A549 (cell line): Measurements from ENCODE around the gene PITPNM2. TPM values are rescaled to one million over a fixed set of nuclear protein-coding genes. Genes with fewer than 3 reads are reported as not detected.
"Not testable (repeated sequence)": the region's sequence is repeated elsewhere in the genome, so short reads cannot be mapped to it uniquely, and the experiment has no call there.

Source experiments
- ATAC-seq, 2 experiments: fragments of 200-7000 bp in 1 of 2; fragments of >200 bp in 1 of 2; cut with Nextera tagmentation in 1 of 2; cut with Tn5 transposase in 1 of 2; 3 replicates each; pipeline versions ENCODE4 v1.8.0 to v1.9.1; 2018 to 2020; ENCODE audit warnings: mild to moderate bottlenecking in 1 of 2, moderate library complexity in 1 of 2
- CTCF ChIA-PET: fragments of 300-600 bp; sonication (Branson Sonifier 250); formaldehyde crosslinking; extraction: SDS; loops from one replicate; lab custom pipeline; 2021; ENCODE audit warnings: antibody characterized with exemption, inconsistent platforms; lab: Yijun Ruan, JAX
- POLR2A ChIA-PET: fragments of 350-600 bp; formaldehyde crosslinking; extraction: SDS; loops from one replicate; lab custom pipeline; 2021; ENCODE audit warnings: antibody characterized with exemption, inconsistent platforms; lab: Yijun Ruan, JAX
- DNase-seq, 2 experiments: peaks; one replicate each; pipeline versions ENCODE4 v3.0.0 to v3.0.0-alpha.2; 2011 to 2016; ENCODE audit warnings: low read depth in 1 of 2, low spot score in 1 of 2
- FAIRE-seq: peaks from 2 replicates; lab custom pipeline; 2011; peaks lifted over from hg19 to GRCh38; lab: Jason Lieb, UNC
- H3K27ac ChIP-seq, 2 experiments: fragments of >200 bp; sonication (Bioruptor Twin); formaldehyde crosslinking; 3 replicates each; pipeline ENCODE4 v1.5.1; 2016 to 2017
- H3K4me1 ChIP-seq: fragments of >200 bp; sonication (Bioruptor Twin); formaldehyde crosslinking; 3 replicates; pipeline ENCODE4 v1.6.1; 2016
- H3K4me2 ChIP-seq: fragments of >200 bp; sonication (Bioruptor Twin); formaldehyde crosslinking; 3 replicates; pipeline ENCODE4 v1.6.1; 2016
- H3K4me3 ChIP-seq: fragments of >200 bp; sonication (Bioruptor Twin); formaldehyde crosslinking; 3 replicates; pipeline ENCODE4 v1.5.1; 2016
- H3K9me3 ChIP-seq: fragments of >200 bp; sonication (Bioruptor Twin); formaldehyde crosslinking; 3 replicates; pipeline ENCODE4 v1.6.1; 2016
- CEBPB ChIP-seq, 2 experiments: fragments of >200 bp in 1 of 2; sonication (Bioruptor Twin) in 1 of 2; formaldehyde crosslinking in 1 of 2; IDR thresholded peaks; 2 replicates each; pipeline ENCODE4 v1.6.1; 2012 to 2016
- CHD4 ChIP-seq: fragments of 200-600 bp; sonication (generic); IDR thresholded peaks from 2 replicates; pipeline ENCODE4 v1.6.1; 2016; ENCODE audit warnings: antibody characterized with exemption, mild to moderate bottlenecking, borderline replicate concordance
- EP300 ChIP-seq, 2 experiments: fragments of >200 bp; sonication (Bioruptor Twin); formaldehyde crosslinking; IDR thresholded peaks; 2 replicates in 1 of 2; 3 replicates in 1 of 2; pipeline ENCODE4 v1.6.1; 2016 to 2017
- GATA3 ChIP-seq: IDR thresholded peaks from 2 replicates; pipeline ENCODE4 v1.6.1; 2012; ENCODE audit warnings: borderline replicate concordance
- HEYL ChIP-seq: fragments of 250-450 bp; sonication (Bioruptor Pico); IDR thresholded peaks from 2 replicates; pipeline ENCODE4 v1.8.0; 2021; ENCODE audit warnings: mild to moderate bottlenecking, moderate library complexity
- MAZ ChIP-seq: fragments of 150-350 bp; IDR thresholded peaks from 2 replicates; pipeline ENCODE4 v1.6.1; 2014; ENCODE audit warnings: antibody characterized with exemption, low read depth, low read length, borderline replicate concordance
- POLR2AphosphoS2 ChIP-seq: conservative IDR thresholded peaks from 2 replicates; pipeline ENCODE4 v1.6.1; 2012; ENCODE audit warnings: low read length, improper control_type of control experiment, inconsistent platforms
- SMC3 ChIP-seq: fragments of >200 bp; sonication (Bioruptor Twin); formaldehyde crosslinking; IDR thresholded peaks from 3 replicates; pipeline ENCODE4 v1.6.1; 2018; ENCODE audit warnings: inconsistent platforms
- TFCP2L1 ChIP-seq: fragments of 250-450 bp; sonication (Bioruptor Pico); IDR thresholded peaks from 2 replicates; pipeline ENCODE4 v1.5.0; 2021; ENCODE audit warnings: mild to moderate bottlenecking
- TP53 ChIP-seq: fragments of 250-450 bp; sonication (Bioruptor Pico); IDR thresholded peaks from 2 replicates; pipeline ENCODE4 v1.5.0; 2021; ENCODE audit warnings: mild to moderate bottlenecking, moderate library complexity
- ZNF302 ChIP-seq: fragments of 250-450 bp; sonication (Bioruptor Pico); IDR thresholded peaks from 2 replicates; pipeline ENCODE4 v1.9.0; 2021; ENCODE audit warnings: inconsistent platforms, mild to moderate bottlenecking, moderate library complexity
- WGBS: methylation state at CpG from one replicate; pipeline ENCODE4 v1.1.6; 2017; ENCODE audit errors: missing lambda C conversion rate; 5-methylcytosine and 5-hydroxymethylcytosine counted together
- polyA plus RNA-seq, 4 experiments: library from polyadenylated mRNA; depleted of rRNA in 3 of 4; stranded (reverse); fragments of >200 nt; fragmentation: RNase III in 1 of 4; extraction: RNeasy Plus Mini Kit Qiagen cat#74134 plus additional on column Dnase treatment in 1 of 4; gene quantifications; 2 replicates in 3 of 4; 3 replicates in 1 of 4; pipeline ENCODE4 v1.2.3, GENCODE V29; 2011 to 2017
- TF ChIP-seq, protein P1 (sequence below): fragments of >200 bp; sonication (Bioruptor Twin); formaldehyde crosslinking; IDR thresholded peaks from 3 replicates; pipeline ENCODE4 v1.5.1; 2016
- TF ChIP-seq, protein P2 (sequence below): fragments of 250-450 bp; sonication (Bioruptor Pico); IDR thresholded peaks from 2 replicates; pipeline ENCODE4 v1.5.0; 2020; ENCODE audit warnings: low read depth, mild to moderate bottlenecking, moderate library complexity
- TF ChIP-seq, protein P3 (sequence below): fragments of 450-650 bp; IDR thresholded peaks from 2 replicates; pipeline ENCODE4 v1.6.1; 2014; ENCODE audit warnings: antibody characterized with exemption
- TF ChIP-seq, protein P4 (sequence below): fragments of >200 bp; sonication (Bioruptor Twin); formaldehyde crosslinking; IDR thresholded peaks from 3 replicates; pipeline ENCODE4 v1.6.1; 2016
- TF ChIP-seq, protein P5 (sequence below): fragments of 250-450 bp; sonication (Bioruptor Pico); IDR thresholded peaks from 2 replicates; pipeline ENCODE4 v1.5.0; 2021; ENCODE audit warnings: mild to moderate bottlenecking, moderate library complexity, borderline replicate concordance

PITPNM2 gene
- polyA plus RNA-seq, 2 of the 4 experiments (the other 2 are of a cell fraction): 2.6 to 13.6 TPM

DNA sequence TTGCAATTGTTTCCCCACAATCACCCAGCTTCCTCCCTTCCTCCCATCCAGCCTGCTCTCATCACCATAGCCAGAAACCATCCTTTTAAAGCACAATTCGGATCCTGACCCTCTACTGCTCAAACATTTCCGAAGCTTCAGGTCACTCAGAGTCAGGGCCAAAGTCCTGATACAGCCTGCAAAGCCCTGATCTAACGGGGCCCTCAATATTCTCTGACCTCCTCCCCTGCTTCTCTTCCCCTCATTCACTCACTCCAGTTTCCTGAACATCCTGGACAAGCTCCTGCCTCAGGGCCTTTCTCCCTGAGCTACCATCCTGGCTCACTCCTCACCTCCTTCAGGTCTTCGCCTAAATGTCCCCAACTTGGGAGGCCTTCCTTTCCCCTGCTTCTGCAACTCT, 46.1 kb downstream of the PITPNM2 start (continued):
- TF ChIP-seq, protein P1, sequence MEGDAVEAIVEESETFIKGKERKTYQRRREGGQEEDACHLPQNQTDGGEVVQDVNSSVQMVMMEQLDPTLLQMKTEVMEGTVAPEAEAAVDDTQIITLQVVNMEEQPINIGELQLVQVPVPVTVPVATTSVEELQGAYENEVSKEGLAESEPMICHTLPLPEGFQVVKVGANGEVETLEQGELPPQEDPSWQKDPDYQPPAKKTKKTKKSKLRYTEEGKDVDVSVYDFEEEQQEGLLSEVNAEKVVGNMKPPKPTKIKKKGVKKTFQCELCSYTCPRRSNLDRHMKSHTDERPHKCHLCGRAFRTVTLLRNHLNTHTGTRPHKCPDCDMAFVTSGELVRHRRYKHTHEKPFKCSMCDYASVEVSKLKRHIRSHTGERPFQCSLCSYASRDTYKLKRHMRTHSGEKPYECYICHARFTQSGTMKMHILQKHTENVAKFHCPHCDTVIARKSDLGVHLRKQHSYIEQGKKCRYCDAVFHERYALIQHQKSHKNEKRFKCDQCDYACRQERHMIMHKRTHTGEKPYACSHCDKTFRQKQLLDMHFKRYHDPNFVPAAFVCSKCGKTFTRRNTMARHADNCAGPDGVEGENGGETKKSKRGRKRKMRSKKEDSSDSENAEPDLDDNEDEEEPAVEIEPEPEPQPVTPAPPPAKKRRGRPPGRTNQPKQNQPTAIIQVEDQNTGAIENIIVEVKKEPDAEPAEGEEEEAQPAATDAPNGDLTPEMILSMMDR: no peak
- TF ChIP-seq MAZ (no peak), TP53 (no peak), GATA3 (no peak), EP300 (IDR thresholded peaks at IDR 0.05) (no peak), ZNF302 (no peak)
- TF ChIP-seq, protein P2, sequence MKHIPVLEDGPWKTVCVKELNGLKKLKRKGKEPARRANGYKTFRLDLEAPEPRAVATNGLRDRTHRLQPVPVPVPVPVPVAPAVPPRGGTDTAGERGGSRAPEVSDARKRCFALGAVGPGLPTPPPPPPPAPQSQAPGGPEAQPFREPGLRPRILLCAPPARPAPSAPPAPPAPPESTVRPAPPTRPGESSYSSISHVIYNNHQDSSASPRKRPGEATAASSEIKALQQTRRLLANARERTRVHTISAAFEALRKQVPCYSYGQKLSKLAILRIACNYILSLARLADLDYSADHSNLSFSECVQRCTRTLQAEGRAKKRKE: no peak
- TF ChIP-seq, protein P3, sequence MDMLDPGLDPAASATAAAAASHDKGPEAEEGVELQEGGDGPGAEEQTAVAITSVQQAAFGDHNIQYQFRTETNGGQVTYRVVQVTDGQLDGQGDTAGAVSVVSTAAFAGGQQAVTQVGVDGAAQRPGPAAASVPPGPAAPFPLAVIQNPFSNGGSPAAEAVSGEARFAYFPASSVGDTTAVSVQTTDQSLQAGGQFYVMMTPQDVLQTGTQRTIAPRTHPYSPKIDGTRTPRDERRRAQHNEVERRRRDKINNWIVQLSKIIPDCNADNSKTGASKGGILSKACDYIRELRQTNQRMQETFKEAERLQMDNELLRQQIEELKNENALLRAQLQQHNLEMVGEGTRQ: no peak
- TF ChIP-seq, protein P4, sequence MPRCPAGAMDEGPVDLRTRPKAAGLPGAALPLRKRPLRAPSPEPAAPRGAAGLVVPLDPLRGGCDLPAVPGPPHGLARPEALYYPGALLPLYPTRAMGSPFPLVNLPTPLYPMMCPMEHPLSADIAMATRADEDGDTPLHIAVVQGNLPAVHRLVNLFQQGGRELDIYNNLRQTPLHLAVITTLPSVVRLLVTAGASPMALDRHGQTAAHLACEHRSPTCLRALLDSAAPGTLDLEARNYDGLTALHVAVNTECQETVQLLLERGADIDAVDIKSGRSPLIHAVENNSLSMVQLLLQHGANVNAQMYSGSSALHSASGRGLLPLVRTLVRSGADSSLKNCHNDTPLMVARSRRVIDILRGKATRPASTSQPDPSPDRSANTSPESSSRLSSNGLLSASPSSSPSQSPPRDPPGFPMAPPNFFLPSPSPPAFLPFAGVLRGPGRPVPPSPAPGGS: no peak

DNA sequence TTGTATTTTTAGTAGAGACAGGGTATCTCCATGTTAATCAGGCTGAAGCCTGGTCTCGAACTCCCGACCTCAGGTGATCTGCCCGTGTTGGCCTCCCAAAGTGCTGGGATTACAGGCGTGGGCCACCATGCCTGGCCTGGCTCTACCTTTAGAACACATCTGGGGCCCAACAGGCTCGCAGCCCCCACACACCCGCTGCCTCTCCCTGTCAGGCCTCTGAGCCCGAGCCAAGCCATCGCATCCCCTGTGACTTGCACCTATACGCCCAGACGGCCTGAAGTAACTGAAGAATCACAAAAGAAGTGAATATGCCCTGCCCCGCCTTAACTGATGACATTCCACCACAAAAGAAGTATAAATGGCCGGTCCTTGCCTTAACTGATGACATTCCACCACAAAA, 46.8 kb downstream of the PITPNM2 start:
- ATAC-seq, H3K4me2 ChIP-seq, FAIRE-seq, DNase-seq, POLR2A ChIA-PET, H3K9me3 ChIP-seq, H3K4me3 ChIP-seq: not testable (repeated sequence)
- H3K27ac ChIP-seq: 0 out of 6 replicates have a peak overlapping the region, but pooled peaks of 1 of the 2 experiments have one; percentile 37
- CTCF ChIA-PET: interaction anchor here (1.2 to 1.4 kb wide), 3 partner anchors 19 to 60 kb away, joined by 3 to 5 read pairs (median 4); no protein-coding TSS in a partner anchor
- 93% methylated on average over 12 of the region's 12 CpGs for WGBS
- peaks cover 36% of the 10 kb centered on the region for H3K4me1 ChIP-seq

DNA sequence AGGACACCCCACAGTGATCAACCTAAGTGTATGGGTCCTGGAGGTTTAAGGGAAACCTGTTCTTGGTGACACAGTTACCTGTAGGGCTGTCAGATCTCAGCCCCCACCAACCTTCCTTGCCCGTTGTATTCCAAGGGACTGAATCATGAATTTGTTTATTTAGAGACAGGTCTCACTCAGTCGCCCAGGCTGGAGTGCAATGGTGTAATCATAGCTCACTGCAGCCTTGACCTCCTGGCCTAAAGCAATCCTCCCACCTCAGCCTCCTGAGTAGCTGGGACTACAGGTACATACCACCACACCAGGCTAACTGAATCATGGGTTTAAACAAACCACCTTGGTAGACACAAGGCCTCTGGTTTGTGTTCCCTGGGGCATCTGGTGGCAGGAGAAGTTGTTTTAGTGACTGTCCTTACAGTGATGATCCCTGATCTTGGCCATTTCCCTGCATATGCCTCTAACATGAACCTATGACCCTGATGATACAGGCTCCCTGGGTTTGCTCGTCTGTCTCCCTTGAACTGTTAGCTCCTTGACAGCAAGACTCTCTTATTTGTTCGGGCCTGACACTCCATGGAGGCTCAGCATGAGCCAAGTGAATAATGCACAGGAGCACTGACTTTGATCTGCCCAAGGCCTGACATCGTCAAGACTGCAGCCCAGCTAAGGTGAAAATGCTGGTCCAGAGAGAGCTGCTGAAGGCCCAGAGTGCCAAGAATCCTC, 47.9 kb downstream of the PITPNM2 start:
- FAIRE-seq (no peak), DNase-seq (no peak), ATAC-seq (peak in 1 of 2 experiments; percentile 9; a peak in 2 of 6 replicates)
- Histone ChIP-seq H3K27ac (peak overlapping the region; percentile 27 to 43; a peak in 4 of 6 replicates), H3K4me1 (peaks cover 36% of the 10 kb centered on the region), H3K4me3 (no peak overlapping the region), H3K9me3 (no peaks in the 10 kb centered on the region), H3K4me2 (peak overlapping the region; percentile 33)
- ChIA-PET POLR2A (no interaction called here), CTCF (interaction anchor here (1.2 to 1.9 kb wide), 4 partner anchors 10 to 59 kb away, joined by 3 to 6 read pairs (median 4); no protein-coding TSS in a partner anchor)
- WGBS: 34% methylated on average over 5 of the region's 5 CpGs
- peak in 1 of 2 experiments; percentile 41; a peak in 1 of 4 replicates for TF ChIP-seq CEBPB (IDR thresholded peaks at IDR 0.05)
- TF ChIP-seq, protein P3: no peak
- TF ChIP-seq POLR2AphosphoS2: no peak

DNA sequence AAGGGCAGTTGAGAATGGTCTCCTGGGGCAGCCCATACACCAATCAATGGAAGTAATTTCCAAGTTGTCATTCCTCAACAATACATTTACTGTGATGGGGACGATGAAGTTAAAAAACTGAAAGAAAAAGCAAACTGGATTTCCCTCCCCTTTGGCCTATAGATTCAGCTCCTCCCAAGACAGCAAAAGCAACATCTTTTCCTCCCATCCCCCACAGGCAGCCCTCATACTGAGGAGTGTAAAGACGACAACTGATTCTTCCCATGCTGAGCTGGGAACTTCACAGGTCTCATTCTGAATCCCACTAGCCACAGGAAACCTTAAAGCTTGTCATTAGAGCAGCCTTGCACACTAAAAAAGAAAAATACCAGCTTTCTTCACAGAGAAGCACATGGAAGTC, 48.5 kb downstream of the PITPNM2 start:
- TF ChIP-seq SMC3 (no peak), CHD4 (no peak), HEYL (CRISPR knock-in tag) (no peak), TFCP2L1 (no peak)
- TF ChIP-seq, protein P2: no peak
- TF ChIP-seq, protein P4: no peak
- TF ChIP-seq, protein P5, sequence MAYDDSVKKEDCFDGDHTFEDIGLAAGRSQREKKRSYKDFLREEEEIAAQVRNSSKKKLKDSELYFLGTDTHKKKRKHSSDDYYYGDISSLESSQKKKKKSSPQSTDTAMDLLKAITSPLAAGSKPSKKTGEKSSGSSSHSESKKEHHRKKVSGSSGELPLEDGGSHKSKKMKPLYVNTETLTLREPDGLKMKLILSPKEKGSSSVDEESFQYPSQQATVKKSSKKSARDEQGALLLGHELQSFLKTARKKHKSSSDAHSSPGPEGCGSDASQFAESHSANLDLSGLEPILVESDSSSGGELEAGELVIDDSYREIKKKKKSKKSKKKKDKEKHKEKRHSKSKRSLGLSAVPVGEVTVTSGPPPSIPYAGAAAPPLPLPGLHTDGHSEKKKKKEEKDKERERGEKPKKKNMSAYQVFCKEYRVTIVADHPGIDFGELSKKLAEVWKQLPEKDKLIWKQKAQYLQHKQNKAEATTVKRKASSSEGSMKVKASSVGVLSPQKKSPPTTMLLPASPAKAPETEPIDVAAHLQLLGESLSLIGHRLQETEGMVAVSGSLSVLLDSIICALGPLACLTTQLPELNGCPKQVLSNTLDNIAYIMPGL (CRISPR knock-in tag): no peak
- no peak for ATAC-seq

More for the DNA sequence above, 48.5 kb downstream of the PITPNM2 start:
- Histone ChIP-seq H3K4me2 (peak overlapping the region; percentile 33), H3K4me1 (peaks cover 30% of the 10 kb centered on the region), H3K9me3 (no peaks in the 10 kb centered on the region), H3K4me3 (no peak overlapping the region), H3K27ac (peak overlapping the region in 1 of 2 experiments; percentile 43; a peak in 3 of 6 replicates)
- FAIRE-seq: no peak
- WGBS: 87% methylated on average over 2 of the region's 2 CpGs
- DNase-seq: no peak
- ChIA-PET POLR2A (no interaction called here), CTCF (interaction anchor here (1.2 to 1.9 kb wide), 4 partner anchors 9 to 59 kb away, joined by 3 to 6 read pairs (median 5); no protein-coding TSS in a partner anchor)
